ENCODE results near the gene RUNX2.

The RUNX2 gene

GRCh38 chr6:45513213-45513618 lies 185.1 kb downstream of the RUNX2 start:
- Histone ChIP-seq H3K36me3 (replicated peaks) (peaks cover 13% of the 10 kb centered on the region), H3K27ac (no peak overlapping the region), H3K4me3 (ENCODE audit: low read depth, low read length) (no peak overlapping the region), H3K27me3 (replicated peaks) (no peaks in the 10 kb centered on the region)
- in situ Hi-C loops (cut with HindIII; ENCODE audit: low pct_ligation_motif_present, low sequenced_read_pairs): no loop called here
- TF ChIP-seq CTCF (IDR thresholded peaks at IDR 0.05; ENCODE audit: low read depth, low read length, missing control alignments): no peak
- DNase-seq: no peak

GRCh38 chr6:45513843-45514242 lies 185.7 kb downstream of the RUNX2 start:
- no peak overlapping the region for H3K4me3 ChIP-seq (ENCODE audit: low read depth, low read length)
- TF ChIP-seq CTCF (IDR thresholded peaks at IDR 0.05; ENCODE audit: low read depth, low read length, missing control alignments): no peak
- no peak for DNase-seq
- H3K36me3 ChIP-seq (replicated peaks): peaks cover 13% of the 10 kb centered on the region
- H3K27ac ChIP-seq: no peak overlapping the region
- H3K27me3 ChIP-seq (replicated peaks): no peaks in the 10 kb centered on the region
- in situ Hi-C loops (cut with HindIII; ENCODE audit: low pct_ligation_motif_present, low sequenced_read_pairs): no loop called here

- no peak for TF ChIP-seq CTCF (IDR thresholded peaks at IDR 0.05; ENCODE audit: low read depth, low read length, missing control alignments)
- Histone ChIP-seq H3K27me3 (replicated peaks) (no peaks in the 10 kb centered on the region), H3K36me3 (replicated peaks) (peaks cover 13% of the 10 kb centered on the region), H3K27ac (no peak overlapping the region), H3K4me3 (ENCODE audit: low read depth, low read length) (no peak overlapping the region)
- DNase-seq: peak; percentile 27
- in situ Hi-C loops (cut with HindIII; ENCODE audit: low pct_ligation_motif_present, low sequenced_read_pairs): no loop called here
Measured at GRCh38 chr6:45514454-45515230, 186.5 kb downstream of the RUNX2 start.

- TF ChIP-seq CTCF (IDR thresholded peaks at IDR 0.05; ENCODE audit: low read depth, low read length, missing control alignments): no peak
- no peak for DNase-seq
- H3K27ac ChIP-seq: no peak overlapping the region
- in situ Hi-C loops (cut with HindIII; ENCODE audit: low pct_ligation_motif_present, low sequenced_read_pairs): no loop called here
- H3K36me3 ChIP-seq (replicated peaks): peaks cover 8% of the 10 kb centered on the region
- H3K4me3 ChIP-seq (ENCODE audit: low read depth, low read length): no peak overlapping the region
- H3K27me3 ChIP-seq (replicated peaks): no peaks in the 10 kb centered on the region
Measured at GRCh38 chr6:45518013-45518720, 190.0 kb downstream of the RUNX2 start.

- no peak for DNase-seq
- TF ChIP-seq CTCF (IDR thresholded peaks at IDR 0.05; ENCODE audit: low read depth, low read length, missing control alignments): no peak
- in situ Hi-C loops (cut with HindIII; ENCODE audit: low pct_ligation_motif_present, low sequenced_read_pairs): no loop called here
- H3K27ac ChIP-seq: no peak overlapping the region
- H3K36me3 ChIP-seq (replicated peaks): peaks cover 3% of the 10 kb centered on the region
- H3K4me3 ChIP-seq (ENCODE audit: low read depth, low read length): no peak overlapping the region
- H3K27me3 ChIP-seq (replicated peaks): no peaks in the 10 kb centered on the region
Measured at GRCh38 chr6:45521226-45521625, 193.1 kb downstream of the RUNX2 start.
